ENCODE results near the gene LAMA4.

The LAMA4 gene

GRCh38 chr6:112215488-112216284, 38.7 kb downstream of the LAMA4 start:
- H3K9ac ChIP-seq = no peak overlapping the region
- H3K27me3 ChIP-seq (ENCODE audit: insufficient read depth, low read depth) = no peaks in the 10 kb centered on the region
- no peaks in the 10 kb centered on the region for H3K36me3 ChIP-seq (ENCODE audit: insufficient read depth)
- H3K4me2 ChIP-seq = no peak overlapping the region
- H3K79me2 ChIP-seq (ENCODE audit: insufficient read depth, low read depth) = no peaks in the 10 kb centered on the region
- no peaks in the 10 kb centered on the region for H3K4me1 ChIP-seq (ENCODE audit: low read depth, poor library complexity, severe bottlenecking)
- H2AFZ ChIP-seq (ENCODE audit: low read depth) = no peak overlapping the region
- H3K27ac ChIP-seq = no peak overlapping the region
- no peak overlapping the region for H3K4me3 ChIP-seq (IDR thresholded peaks at IDR 0.05; ENCODE audit: insufficient read depth, low read depth, low read length)
- H4K20me1 ChIP-seq (ENCODE audit: insufficient read depth) = no peaks in the 10 kb centered on the region
- TF ChIP-seq CTCF (conservative IDR thresholded peaks at IDR 0.05; ENCODE audit: low read depth, low read length) = no peak

DNA sequence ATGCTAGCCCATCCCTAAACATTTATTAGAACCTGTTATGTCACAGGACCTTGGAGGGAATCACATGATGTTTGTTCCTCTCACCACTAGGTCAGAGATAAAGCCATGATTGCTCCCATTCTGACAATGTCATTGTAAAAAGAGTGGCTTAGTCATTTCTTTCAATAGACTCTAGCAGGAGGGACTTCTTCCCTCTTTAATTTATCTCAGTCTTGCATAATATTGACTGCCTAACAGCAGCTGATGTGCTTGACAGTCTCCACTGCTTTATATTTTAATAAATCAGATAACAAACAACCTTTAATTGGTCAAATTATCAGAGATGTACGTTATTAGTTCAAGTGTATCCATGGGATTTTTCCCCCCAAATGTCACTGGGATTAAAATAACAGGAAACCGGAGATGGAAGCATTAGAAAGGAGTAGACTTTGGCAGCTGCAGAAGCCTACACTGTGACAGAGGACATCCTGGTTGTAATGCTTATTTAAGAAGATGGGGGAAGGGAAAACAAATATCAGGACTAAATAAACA, 39.6 kb downstream of the LAMA4 start:
- H2AFZ ChIP-seq (ENCODE audit: low read depth) = no peak overlapping the region
- no peaks in the 10 kb centered on the region for H3K27me3 ChIP-seq (ENCODE audit: insufficient read depth, low read depth)
- H3K4me3 ChIP-seq (IDR thresholded peaks at IDR 0.05; ENCODE audit: insufficient read depth, low read depth, low read length) = no peak overlapping the region
- H3K4me1 ChIP-seq (ENCODE audit: low read depth, poor library complexity, severe bottlenecking) = no peaks in the 10 kb centered on the region
- no peaks in the 10 kb centered on the region for H3K79me2 ChIP-seq (ENCODE audit: insufficient read depth, low read depth)
- H3K27ac ChIP-seq = no peak overlapping the region
- no peak overlapping the region for H3K4me2 ChIP-seq
- H3K9ac ChIP-seq = no peak overlapping the region
- TF ChIP-seq CTCF (conservative IDR thresholded peaks at IDR 0.05; ENCODE audit: low read depth, low read length) = no peak
- H4K20me1 ChIP-seq (ENCODE audit: insufficient read depth) = no peaks in the 10 kb centered on the region
- no peaks in the 10 kb centered on the region for H3K36me3 ChIP-seq (ENCODE audit: insufficient read depth)

GRCh38 chr6:112210852-112211251, 43.5 kb downstream of the LAMA4 start:
- Histone ChIP-seq H3K4me3 (IDR thresholded peaks at IDR 0.05; ENCODE audit: insufficient read depth, low read depth, low read length) (no peak overlapping the region), H3K36me3 (ENCODE audit: insufficient read depth) (no peaks in the 10 kb centered on the region), H3K79me2 (ENCODE audit: insufficient read depth, low read depth) (no peaks in the 10 kb centered on the region), H3K27ac (no peak overlapping the region), H3K27me3 (ENCODE audit: insufficient read depth, low read depth) (no peaks in the 10 kb centered on the region), H3K4me1 (ENCODE audit: low read depth, poor library complexity, severe bottlenecking) (no peaks in the 10 kb centered on the region), H2AFZ (ENCODE audit: low read depth) (no peak overlapping the region), H3K9ac (no peak overlapping the region), H3K4me2 (no peak overlapping the region), H4K20me1 (ENCODE audit: insufficient read depth) (no peaks in the 10 kb centered on the region)
- TF ChIP-seq CTCF (conservative IDR thresholded peaks at IDR 0.05; ENCODE audit: low read depth, low read length) = no peak

DNA sequence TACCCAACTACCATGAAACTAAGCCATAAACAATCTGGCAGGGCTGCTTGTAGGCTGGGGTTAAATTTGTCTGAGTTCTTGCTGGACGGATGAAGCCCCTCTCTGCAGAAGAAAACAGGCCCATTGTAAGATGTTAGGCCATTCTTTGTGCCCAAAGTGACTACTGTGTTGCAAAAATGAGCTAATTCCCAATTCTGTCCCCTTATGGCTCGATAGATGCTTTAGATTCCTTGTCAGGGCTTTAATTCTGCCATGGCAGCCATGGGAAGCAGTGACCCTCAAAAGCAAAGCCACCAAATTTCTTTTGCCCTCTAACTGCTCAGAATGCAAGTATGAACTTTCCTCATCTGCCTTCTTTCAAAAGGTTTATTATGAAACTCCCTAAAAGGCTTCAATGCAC, 45.2 kb downstream of the LAMA4 start:
- no peak overlapping the region for H2AFZ ChIP-seq (ENCODE audit: low read depth)
- TF ChIP-seq CTCF (conservative IDR thresholded peaks at IDR 0.05; ENCODE audit: low read depth, low read length) = no peak
- H4K20me1 ChIP-seq (ENCODE audit: insufficient read depth) = no peaks in the 10 kb centered on the region
- no peaks in the 10 kb centered on the region for H3K4me1 ChIP-seq (ENCODE audit: low read depth, poor library complexity, severe bottlenecking)
- H3K27me3 ChIP-seq (ENCODE audit: insufficient read depth, low read depth) = no peaks in the 10 kb centered on the region
- H3K79me2 ChIP-seq (ENCODE audit: insufficient read depth, low read depth) = no peaks in the 10 kb centered on the region
- no peak overlapping the region for H3K9ac ChIP-seq
- H3K4me2 ChIP-seq = no peak overlapping the region
- no peaks in the 10 kb centered on the region for H3K36me3 ChIP-seq (ENCODE audit: insufficient read depth)
- no peak overlapping the region for H3K4me3 ChIP-seq (IDR thresholded peaks at IDR 0.05; ENCODE audit: insufficient read depth, low read depth, low read length)
- no peak overlapping the region for H3K27ac ChIP-seq

Data from KMS-11 (cell line).